B cell (primary cell): Measurements from ENCODE around the gene ZP3.
"Not testable (repeated sequence)": the region's sequence is repeated elsewhere in the genome, so short reads cannot be mapped to it uniquely, and the experiment has no call there.

Experiments used
- EZH2 ChIP-seq: IDR thresholded peaks from 2 replicates; pipeline ENCODE4 v1.6.1; 2012; ENCODE audit warnings: borderline replicate concordance, low read depth, mild to moderate bottlenecking, moderate library complexity, low read length; ENCODE audit not compliant: insufficient read depth, poor library complexity, severe bottlenecking
- TF ChIP-seq, protein P1 (sequence below): fragments of 200-600 bp; IDR thresholded peaks from one replicate; pipeline ENCODE4 v1.8.0; 2022; ENCODE audit warnings: antibody characterized with exemption, mild to moderate bottlenecking

DNA sequence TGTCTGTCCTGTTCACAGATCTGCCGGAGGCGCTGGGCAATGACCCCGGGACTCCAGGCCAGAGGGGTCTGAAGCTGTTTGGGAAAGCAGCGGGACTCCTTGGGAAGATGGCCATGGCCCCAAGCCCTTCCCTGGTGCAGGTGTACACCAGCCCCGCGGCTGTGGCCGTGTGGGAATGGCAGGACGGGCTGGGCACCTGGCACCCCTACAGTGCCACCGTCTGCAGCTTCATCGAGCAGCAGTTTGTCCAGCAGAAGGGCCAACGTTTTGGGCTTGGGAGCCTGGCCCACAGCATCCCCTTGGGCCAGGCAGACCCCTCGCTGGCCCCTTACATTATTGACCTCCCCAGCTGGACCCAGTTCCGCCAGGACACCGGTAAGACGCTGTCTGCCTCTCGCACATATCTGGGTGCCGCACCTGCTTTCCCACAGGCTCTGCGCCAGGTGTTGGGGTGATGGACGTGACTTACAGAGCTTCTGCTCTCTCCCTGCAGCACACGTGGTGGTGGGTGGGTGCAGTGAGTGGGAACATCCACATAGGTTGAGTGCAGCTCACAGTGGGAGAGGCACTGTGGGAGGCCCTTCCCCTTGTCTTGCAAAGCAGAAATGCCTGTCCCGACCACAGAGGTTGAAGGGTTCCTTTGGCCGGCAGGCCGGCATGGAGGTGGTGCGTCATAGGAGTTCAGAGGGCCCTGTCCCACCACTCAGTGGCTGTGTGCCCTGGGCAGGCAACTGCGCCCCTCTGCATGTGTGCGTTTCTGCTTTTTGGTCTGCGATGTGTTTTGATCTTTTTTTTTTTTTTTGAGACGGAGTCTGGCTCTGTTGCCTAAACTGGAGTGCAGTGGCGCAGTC is 55.9 kb downstream of the ZP3 start:
- TF ChIP-seq, protein P1, sequence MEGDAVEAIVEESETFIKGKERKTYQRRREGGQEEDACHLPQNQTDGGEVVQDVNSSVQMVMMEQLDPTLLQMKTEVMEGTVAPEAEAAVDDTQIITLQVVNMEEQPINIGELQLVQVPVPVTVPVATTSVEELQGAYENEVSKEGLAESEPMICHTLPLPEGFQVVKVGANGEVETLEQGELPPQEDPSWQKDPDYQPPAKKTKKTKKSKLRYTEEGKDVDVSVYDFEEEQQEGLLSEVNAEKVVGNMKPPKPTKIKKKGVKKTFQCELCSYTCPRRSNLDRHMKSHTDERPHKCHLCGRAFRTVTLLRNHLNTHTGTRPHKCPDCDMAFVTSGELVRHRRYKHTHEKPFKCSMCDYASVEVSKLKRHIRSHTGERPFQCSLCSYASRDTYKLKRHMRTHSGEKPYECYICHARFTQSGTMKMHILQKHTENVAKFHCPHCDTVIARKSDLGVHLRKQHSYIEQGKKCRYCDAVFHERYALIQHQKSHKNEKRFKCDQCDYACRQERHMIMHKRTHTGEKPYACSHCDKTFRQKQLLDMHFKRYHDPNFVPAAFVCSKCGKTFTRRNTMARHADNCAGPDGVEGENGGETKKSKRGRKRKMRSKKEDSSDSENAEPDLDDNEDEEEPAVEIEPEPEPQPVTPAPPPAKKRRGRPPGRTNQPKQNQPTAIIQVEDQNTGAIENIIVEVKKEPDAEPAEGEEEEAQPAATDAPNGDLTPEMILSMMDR = not testable (repeated sequence)
- TF ChIP-seq EZH2 = not testable (repeated sequence)
